ENCODE results near the gene RESF1.

The RESF1 gene

GRCh38 chr12:31950492-31950891 lies 8.7 kb upstream of the RESF1 start:
- no peak overlapping the region for H3K4me3 ChIP-seq (ENCODE audit: low read depth, low read length)
- no peak for DNase-seq (ENCODE audit: low read depth)
- no peak for TF ChIP-seq CTCF (IDR thresholded peaks at IDR 0.05; ENCODE audit: control insufficient read depth, extremely low read depth, insufficient read depth)

DNA sequence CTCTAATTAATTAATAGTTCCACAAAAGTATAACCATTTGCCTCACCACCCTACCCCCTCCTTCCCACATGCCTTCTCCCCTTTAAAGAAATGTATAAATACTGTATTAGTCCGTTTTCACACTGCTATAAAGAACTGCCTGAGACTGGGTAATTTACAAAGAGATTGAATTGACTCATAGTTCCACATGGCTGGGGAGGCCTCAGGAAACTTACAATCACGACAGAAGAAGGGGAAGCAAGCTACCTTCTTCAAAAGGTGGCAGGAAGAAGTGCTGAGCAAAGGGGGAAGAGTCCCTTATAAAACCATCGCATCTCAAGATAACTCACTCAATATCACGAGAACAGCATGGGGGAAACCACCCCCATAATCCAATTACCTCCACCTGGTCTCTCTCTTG lies 8.2 kb upstream of the RESF1 start:
- DNase-seq (ENCODE audit: low read depth), result no peak
- TF ChIP-seq CTCF (IDR thresholded peaks at IDR 0.05; ENCODE audit: control insufficient read depth, extremely low read depth, insufficient read depth), result no peak
- no peak overlapping the region for H3K4me3 ChIP-seq (ENCODE audit: low read depth, low read length)

DNA sequence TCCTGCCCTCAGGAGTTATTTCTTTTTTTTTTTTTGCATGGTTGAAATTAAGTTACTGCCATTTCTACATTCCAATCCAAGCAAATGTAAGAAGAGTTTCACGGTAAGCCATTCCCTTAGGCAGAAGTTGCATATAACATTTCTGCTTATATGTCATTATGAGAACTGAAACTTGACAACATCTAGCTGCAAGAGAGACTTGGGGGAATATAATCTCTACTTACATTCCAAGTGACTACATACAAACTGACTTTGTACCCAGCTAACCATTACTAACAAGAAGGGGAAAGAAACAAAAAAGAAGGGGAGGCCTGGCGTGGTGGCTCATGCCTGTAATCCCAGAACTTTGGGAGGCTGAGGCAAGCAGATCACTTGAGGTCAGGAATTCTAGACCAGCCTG lies 7.3 kb upstream of the RESF1 start:
- DNase-seq (ENCODE audit: low read depth), result no peak
- no peak for TF ChIP-seq CTCF (IDR thresholded peaks at IDR 0.05; ENCODE audit: control insufficient read depth, extremely low read depth, insufficient read depth)
- H3K4me3 ChIP-seq (ENCODE audit: low read depth, low read length), result no peak overlapping the region

DNA sequence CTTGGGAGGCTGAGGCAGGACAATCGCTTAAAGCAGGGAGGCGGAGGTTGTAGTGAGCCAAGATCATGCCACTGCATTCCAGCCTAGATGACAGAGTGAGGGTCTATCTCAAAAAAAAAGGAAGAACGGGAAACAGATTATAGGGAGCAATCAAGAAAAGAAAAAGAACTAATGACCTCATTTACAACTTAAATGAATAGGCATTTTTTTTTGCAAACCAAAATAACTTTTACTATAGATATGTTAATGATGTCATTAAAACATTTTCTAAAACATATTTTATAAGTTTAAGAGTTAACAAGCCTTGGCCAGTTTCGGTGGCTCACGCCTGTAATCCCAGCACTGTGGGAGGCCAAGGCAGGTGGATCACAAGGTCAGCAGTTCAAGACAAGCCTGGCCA lies 6.8 kb upstream of the RESF1 start:
- no peak overlapping the region for H3K4me3 ChIP-seq (ENCODE audit: low read depth, low read length)

GRCh38 chr12:31954925-31955858 lies 4.0 kb upstream of the RESF1 start:
- no peak overlapping the region for H3K4me3 ChIP-seq (ENCODE audit: low read depth, low read length)
- TF ChIP-seq CTCF (IDR thresholded peaks at IDR 0.05; ENCODE audit: control insufficient read depth, extremely low read depth, insufficient read depth), result no peak
- no peak for DNase-seq (ENCODE audit: low read depth)

More for the DNA sequence above, 6.8 kb upstream of the RESF1 start:
- TF ChIP-seq CTCF (IDR thresholded peaks at IDR 0.05; ENCODE audit: control insufficient read depth, extremely low read depth, insufficient read depth), result no peak
- no peak for DNase-seq (ENCODE audit: low read depth)

- DNase-seq (ENCODE audit: low read depth), result no peak
- peak overlapping the region; percentile 75 for H3K4me3 ChIP-seq (ENCODE audit: low read depth, low read length)
- no peak for TF ChIP-seq CTCF (IDR thresholded peaks at IDR 0.05; ENCODE audit: control insufficient read depth, extremely low read depth, insufficient read depth)
Measured at GRCh38 chr12:31958569-31959160, 550 bp upstream of the RESF1 start.

Measured in LNCaP clone FGC (cell line).